Neural cell (in vitro differentiated cells): ENCODE measurements around the gene AFF2. TPM values are rescaled to one million over a fixed set of nuclear protein-coding genes. Genes with fewer than 3 reads are reported as not detected.

Experiments
- H2AFZ ChIP-seq: fragments of 200-600, 300-800 bp; sonication (generic), shearing (Covaris generic); 2 replicates; pipeline ENCODE4 v1.6.0; 2014; ENCODE audit warnings: low read depth, mild to moderate bottlenecking, antibody characterized with exemption, low read length, moderate library complexity
- H3F3A ChIP-seq: fragments of 200-600 bp; shearing (Covaris generic); 2 replicates; pipeline ENCODE4 v1.6.1; 2016; ENCODE audit warnings: mild to moderate bottlenecking, moderate library complexity, mixed read lengths, antibody characterized with exemption, low read length; ENCODE audit not compliant: insufficient read depth, poor library complexity, severe bottlenecking
- H3K27ac ChIP-seq: fragments of 200-600, 300-800 bp; sonication (generic), shearing (Covaris generic); 2 replicates; pipeline ENCODE4 v1.5.1; 2014; ENCODE audit warnings: mild to moderate bottlenecking, low read length, moderate library complexity
- H3K27me3 ChIP-seq: fragments of 300-800, 200-600 bp; sonication (generic), shearing (Covaris generic); 2 replicates; pipeline ENCODE4 v1.6.0; 2014; ENCODE audit warnings: mild to moderate bottlenecking, low read depth, low read length, moderate library complexity; ENCODE audit not compliant: insufficient read depth
- H3K36me3 ChIP-seq: fragments of 300-800, 200-600 bp; sonication (generic), shearing (Covaris generic); 2 replicates; pipeline ENCODE4 v1.5.1; 2014; ENCODE audit warnings: mild to moderate bottlenecking, antibody characterized with exemption, low read length, moderate library complexity; ENCODE audit not compliant: insufficient read depth
- H3K4me2 ChIP-seq: fragments of 300-800, 200-600 bp; sonication (generic), shearing (Covaris generic); 2 replicates; pipeline ENCODE4 v1.6.0; 2014; ENCODE audit warnings: mild to moderate bottlenecking, low read length
- H3K4me3 ChIP-seq: fragments of 300-800, 200-600 bp; sonication (generic), shearing (Covaris generic); 2 replicates; pipeline ENCODE4 v1.5.1; 2014; ENCODE audit warnings: mild to moderate bottlenecking, low read length, moderate library complexity
- H3K79me2 ChIP-seq: fragments of 200-600 bp; shearing (Covaris generic); replicated peaks from 2 replicates; pipeline ENCODE4 v1.6.0; 2014; ENCODE audit warnings: mild to moderate bottlenecking, low read length, moderate library complexity; ENCODE audit not compliant: insufficient read depth
- H3K9ac ChIP-seq: fragments of 300-800, 200-600 bp; sonication (generic), shearing (Covaris generic); 2 replicates; pipeline ENCODE4 v1.6.1; 2016; ENCODE audit warnings: mild to moderate bottlenecking, low read length, mixed read lengths
- H3K9me2 ChIP-seq: fragments of 200-600 bp; shearing (Covaris generic); 2 replicates; pipeline ENCODE4 v1.6.1; 2016; ENCODE audit warnings: mild to moderate bottlenecking, low read length, mixed read lengths; ENCODE audit not compliant: insufficient read depth
- H3K9me3 ChIP-seq: fragments of 200-600, 300-800 bp; sonication (generic), shearing (Covaris generic); 2 replicates; pipeline ENCODE4 v1.6.1; 2016; ENCODE audit warnings: mild to moderate bottlenecking, mixed run types, low read length, moderate library complexity, mixed read lengths
- H4K20me1 ChIP-seq: fragments of 200-600 bp; shearing (Covaris generic); 2 replicates; pipeline ENCODE4 v1.6.1; 2016; ENCODE audit warnings: mild to moderate bottlenecking, mixed run types; ENCODE audit not compliant: insufficient read depth
- EP300 ChIP-seq: fragments of 450-650 bp; conservative IDR thresholded peaks from 2 replicates; pipeline ENCODE4 v1.6.1; 2014; ENCODE audit warnings: antibody characterized with exemption, mild to moderate bottlenecking, moderate library complexity; ENCODE audit not compliant: poor library complexity, severe bottlenecking
- EZH2 ChIP-seq: fragments of 200-600, 300-800 bp; shearing (Covaris generic), sonication (generic); IDR thresholded peaks from 2 replicates; pipeline ENCODE4 v1.6.1; 2014; ENCODE audit warnings: antibody characterized with exemption, low read length, borderline replicate concordance, mild to moderate bottlenecking; ENCODE audit not compliant: insufficient read depth, poor library complexity, severe bottlenecking
- MXI1 ChIP-seq: fragments of 450-650 bp; conservative IDR thresholded peaks from 2 replicates; pipeline ENCODE4 v1.6.1; 2014; ENCODE audit warnings: antibody characterized with exemption, mild to moderate bottlenecking; ENCODE audit not compliant: poor library complexity, severe bottlenecking
- POLR2AphosphoS5 ChIP-seq: IDR thresholded peaks from 2 replicates; pipeline ENCODE4 v1.6.1; 2012
- RAD21 ChIP-seq: fragments of 450-650 bp; conservative IDR thresholded peaks from 2 replicates; pipeline ENCODE4 v1.6.1; 2014; ENCODE audit warnings: antibody characterized with exemption, mild to moderate bottlenecking, moderate library complexity
- SMC3 ChIP-seq: fragments of 450-650 bp; conservative IDR thresholded peaks from 2 replicates; pipeline ENCODE4 v1.6.1; 2014; ENCODE audit warnings: antibody characterized with exemption, mild to moderate bottlenecking, moderate library complexity; ENCODE audit not compliant: poor library complexity
- TAF1 ChIP-seq: IDR thresholded peaks from 2 replicates; pipeline ENCODE4 v1.6.1; 2012; ENCODE audit warnings: low read depth
- polyA plus RNA-seq: library from polyadenylated mRNA; depleted of rRNA; stranded (reverse); fragments of >200 nt; gene quantifications from 2 replicates; pipeline ENCODE4 v1.2.3, GENCODE V29; 2014
- TF ChIP-seq, protein P1 (sequence below): IDR thresholded peaks from 2 replicates; pipeline ENCODE4 v1.6.1; 2012; ENCODE audit warnings: borderline replicate concordance
- TF ChIP-seq, protein P2 (sequence below): fragments of 450-650 bp; IDR thresholded peaks from 2 replicates; pipeline ENCODE4 v1.5.1; 2014; ENCODE audit warnings: antibody characterized with exemption, mild to moderate bottlenecking, moderate library complexity; ENCODE audit not compliant: poor library complexity, severe bottlenecking

AFF2 gene
- polyA plus RNA-seq, 1 donor from 2014 or later = 10.5 TPM

DNA sequence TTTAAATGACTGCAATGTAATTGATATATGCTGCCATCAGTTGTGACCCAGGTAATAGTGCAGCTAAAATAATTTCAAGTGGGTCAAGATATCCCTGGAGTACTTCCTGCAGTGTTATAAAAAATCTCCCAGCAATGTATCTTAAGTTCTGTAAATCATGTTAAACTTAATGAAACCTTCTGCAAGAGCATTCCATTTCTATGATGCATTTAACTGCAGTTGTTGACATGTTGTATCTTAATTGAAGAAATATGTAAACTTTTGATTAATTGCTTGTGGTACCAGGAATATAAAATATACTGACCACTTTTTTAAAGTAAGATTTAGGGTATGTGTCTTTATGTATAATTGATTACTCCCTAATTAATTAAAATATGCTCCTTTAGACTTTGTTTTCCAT, 213.6 kb downstream of the AFF2 start:
- Histone ChIP-seq H2AFZ (no peak overlapping the region), H3K27me3 (no peaks in the 10 kb centered on the region), H3F3A (no peaks in the 10 kb centered on the region), H3K4me2 (no peak overlapping the region), H3K36me3 (no peaks in the 10 kb centered on the region), H4K20me1 (no peaks in the 10 kb centered on the region), H3K4me3 (no peak overlapping the region), H3K9me3 (no peaks in the 10 kb centered on the region), H3K9me2 (no peaks in the 10 kb centered on the region), H3K27ac (no peak overlapping the region), H3K9ac (no peak overlapping the region), H3K79me2 (no peaks in the 10 kb centered on the region)
- TF ChIP-seq SMC3 = no peak
- no peak for TF ChIP-seq RAD21
- no peak for TF ChIP-seq EP300
- TF ChIP-seq TAF1 = no peak
- TF ChIP-seq EZH2 = no peak
- no peak for TF ChIP-seq MXI1
- TF ChIP-seq, protein P1, sequence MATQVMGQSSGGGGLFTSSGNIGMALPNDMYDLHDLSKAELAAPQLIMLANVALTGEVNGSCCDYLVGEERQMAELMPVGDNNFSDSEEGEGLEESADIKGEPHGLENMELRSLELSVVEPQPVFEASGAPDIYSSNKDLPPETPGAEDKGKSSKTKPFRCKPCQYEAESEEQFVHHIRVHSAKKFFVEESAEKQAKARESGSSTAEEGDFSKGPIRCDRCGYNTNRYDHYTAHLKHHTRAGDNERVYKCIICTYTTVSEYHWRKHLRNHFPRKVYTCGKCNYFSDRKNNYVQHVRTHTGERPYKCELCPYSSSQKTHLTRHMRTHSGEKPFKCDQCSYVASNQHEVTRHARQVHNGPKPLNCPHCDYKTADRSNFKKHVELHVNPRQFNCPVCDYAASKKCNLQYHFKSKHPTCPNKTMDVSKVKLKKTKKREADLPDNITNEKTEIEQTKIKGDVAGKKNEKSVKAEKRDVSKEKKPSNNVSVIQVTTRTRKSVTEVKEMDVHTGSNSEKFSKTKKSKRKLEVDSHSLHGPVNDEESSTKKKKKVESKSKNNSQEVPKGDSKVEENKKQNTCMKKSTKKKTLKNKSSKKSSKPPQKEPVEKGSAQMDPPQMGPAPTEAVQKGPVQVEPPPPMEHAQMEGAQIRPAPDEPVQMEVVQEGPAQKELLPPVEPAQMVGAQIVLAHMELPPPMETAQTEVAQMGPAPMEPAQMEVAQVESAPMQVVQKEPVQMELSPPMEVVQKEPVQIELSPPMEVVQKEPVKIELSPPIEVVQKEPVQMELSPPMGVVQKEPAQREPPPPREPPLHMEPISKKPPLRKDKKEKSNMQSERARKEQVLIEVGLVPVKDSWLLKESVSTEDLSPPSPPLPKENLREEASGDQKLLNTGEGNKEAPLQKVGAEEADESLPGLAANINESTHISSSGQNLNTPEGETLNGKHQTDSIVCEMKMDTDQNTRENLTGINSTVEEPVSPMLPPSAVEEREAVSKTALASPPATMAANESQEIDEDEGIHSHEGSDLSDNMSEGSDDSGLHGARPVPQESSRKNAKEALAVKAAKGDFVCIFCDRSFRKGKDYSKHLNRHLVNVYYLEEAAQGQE = no peak
- TF ChIP-seq POLR2AphosphoS5 = no peak
- TF ChIP-seq, protein P2, sequence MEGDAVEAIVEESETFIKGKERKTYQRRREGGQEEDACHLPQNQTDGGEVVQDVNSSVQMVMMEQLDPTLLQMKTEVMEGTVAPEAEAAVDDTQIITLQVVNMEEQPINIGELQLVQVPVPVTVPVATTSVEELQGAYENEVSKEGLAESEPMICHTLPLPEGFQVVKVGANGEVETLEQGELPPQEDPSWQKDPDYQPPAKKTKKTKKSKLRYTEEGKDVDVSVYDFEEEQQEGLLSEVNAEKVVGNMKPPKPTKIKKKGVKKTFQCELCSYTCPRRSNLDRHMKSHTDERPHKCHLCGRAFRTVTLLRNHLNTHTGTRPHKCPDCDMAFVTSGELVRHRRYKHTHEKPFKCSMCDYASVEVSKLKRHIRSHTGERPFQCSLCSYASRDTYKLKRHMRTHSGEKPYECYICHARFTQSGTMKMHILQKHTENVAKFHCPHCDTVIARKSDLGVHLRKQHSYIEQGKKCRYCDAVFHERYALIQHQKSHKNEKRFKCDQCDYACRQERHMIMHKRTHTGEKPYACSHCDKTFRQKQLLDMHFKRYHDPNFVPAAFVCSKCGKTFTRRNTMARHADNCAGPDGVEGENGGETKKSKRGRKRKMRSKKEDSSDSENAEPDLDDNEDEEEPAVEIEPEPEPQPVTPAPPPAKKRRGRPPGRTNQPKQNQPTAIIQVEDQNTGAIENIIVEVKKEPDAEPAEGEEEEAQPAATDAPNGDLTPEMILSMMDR = no peak

DNA sequence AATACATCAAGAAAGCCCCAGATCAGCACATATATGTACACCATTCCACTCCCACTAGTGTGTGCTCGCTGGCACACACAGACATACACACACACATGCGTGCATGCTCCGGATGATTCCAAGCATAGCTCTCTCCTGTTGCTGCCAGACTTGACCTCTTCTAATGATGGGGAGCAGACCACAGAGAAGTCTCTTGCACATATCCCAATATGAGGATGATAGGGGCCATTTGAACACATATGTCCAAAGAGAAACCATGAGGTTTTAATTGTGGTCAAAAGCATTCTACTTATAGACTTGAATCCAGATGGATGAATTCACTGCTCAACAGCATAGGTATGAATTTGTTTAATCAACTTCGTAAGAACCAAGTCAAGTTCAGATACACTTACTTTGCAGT, 214.9 kb downstream of the AFF2 start:
- Histone ChIP-seq H3K9ac (no peak overlapping the region), H2AFZ (no peak overlapping the region), H3F3A (no peaks in the 10 kb centered on the region), H3K4me2 (no peak overlapping the region), H3K4me3 (no peak overlapping the region), H3K79me2 (no peaks in the 10 kb centered on the region), H3K36me3 (no peaks in the 10 kb centered on the region), H3K9me3 (no peaks in the 10 kb centered on the region), H3K27ac (no peak overlapping the region), H4K20me1 (no peaks in the 10 kb centered on the region), H3K27me3 (no peaks in the 10 kb centered on the region), H3K9me2 (no peaks in the 10 kb centered on the region)
- TF ChIP-seq SMC3 (no peak), EZH2 (no peak), POLR2AphosphoS5 (no peak)

DNA sequence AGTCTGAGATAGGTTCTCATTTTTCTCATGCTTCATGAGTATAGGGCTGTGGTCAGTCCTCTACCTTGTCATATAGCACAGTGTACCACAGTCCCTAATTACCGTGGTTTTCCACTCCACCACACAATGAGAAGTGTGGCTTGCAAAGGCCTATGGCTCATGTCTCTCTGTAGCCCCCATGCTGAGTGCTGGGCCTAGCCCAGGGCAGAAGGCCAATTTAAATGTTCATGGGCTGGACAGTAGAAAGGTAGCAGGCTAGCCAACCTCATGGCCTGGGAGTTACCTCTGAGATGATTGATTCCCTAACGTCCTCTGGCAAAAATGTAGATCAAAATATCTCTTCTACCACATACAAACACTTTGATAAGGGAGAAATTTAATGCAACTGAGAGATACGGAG, 222.5 kb downstream of the AFF2 start:
- Histone ChIP-seq H3K27me3 (no peaks in the 10 kb centered on the region), H3K27ac (no peak overlapping the region)

More for the DNA sequence above, 222.5 kb downstream of the AFF2 start:
- H3K79me2 ChIP-seq = no peaks in the 10 kb centered on the region
- H3K36me3 ChIP-seq = no peaks in the 10 kb centered on the region
- H3K9me2 ChIP-seq = no peaks in the 10 kb centered on the region
- no peaks in the 10 kb centered on the region for H4K20me1 ChIP-seq
- no peak overlapping the region for H2AFZ ChIP-seq
- H3K9ac ChIP-seq = no peak overlapping the region
- H3K4me2 ChIP-seq = no peak overlapping the region
- no peaks in the 10 kb centered on the region for H3K9me3 ChIP-seq
- no peak overlapping the region for H3K4me3 ChIP-seq
- H3F3A ChIP-seq = no peaks in the 10 kb centered on the region
- no peak for TF ChIP-seq MXI1
- no peak for TF ChIP-seq EP300
- TF ChIP-seq, protein P1 = no peak
- TF ChIP-seq RAD21 = no peak
- no peak for TF ChIP-seq TAF1
- no peak for TF ChIP-seq SMC3
- no peak for TF ChIP-seq EZH2
- TF ChIP-seq POLR2AphosphoS5 = no peak
- TF ChIP-seq, protein P2 = no peak
